NK-92 treated with Interleukin-12 subunit alpha and Interleukin-12 subunit beta, amount 100 ng/mL, for 24 hours (cell line): Measurements from ENCODE around the gene AGAP1.

Experiments used
- DNase-seq: peaks from one replicate; lab custom pipeline; 2025; lab: John Stamatoyannopoulos, UW

Gene AGAP1

DNA sequence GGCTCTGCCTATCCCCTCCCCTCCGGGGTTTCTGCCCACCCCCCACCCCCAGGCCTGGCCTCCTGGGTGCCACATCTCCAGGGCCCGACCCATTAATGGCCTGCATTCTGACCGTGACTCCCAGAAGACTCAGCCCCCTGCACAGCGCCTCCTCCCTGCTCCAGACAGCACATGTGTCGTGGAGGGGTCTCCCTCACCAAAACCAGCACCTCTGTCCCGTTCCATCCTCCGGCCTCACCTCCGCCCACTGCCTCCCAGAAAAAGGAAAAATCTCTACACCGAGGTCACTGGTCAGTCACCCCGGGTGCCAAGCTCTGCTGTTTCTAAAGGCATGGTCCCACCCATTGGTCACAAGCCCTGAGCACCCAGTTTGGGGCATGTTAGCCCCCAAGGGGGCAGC, 609.1 kb downstream of the AGAP1 start:
- DNase-seq, result no peak

DNA sequence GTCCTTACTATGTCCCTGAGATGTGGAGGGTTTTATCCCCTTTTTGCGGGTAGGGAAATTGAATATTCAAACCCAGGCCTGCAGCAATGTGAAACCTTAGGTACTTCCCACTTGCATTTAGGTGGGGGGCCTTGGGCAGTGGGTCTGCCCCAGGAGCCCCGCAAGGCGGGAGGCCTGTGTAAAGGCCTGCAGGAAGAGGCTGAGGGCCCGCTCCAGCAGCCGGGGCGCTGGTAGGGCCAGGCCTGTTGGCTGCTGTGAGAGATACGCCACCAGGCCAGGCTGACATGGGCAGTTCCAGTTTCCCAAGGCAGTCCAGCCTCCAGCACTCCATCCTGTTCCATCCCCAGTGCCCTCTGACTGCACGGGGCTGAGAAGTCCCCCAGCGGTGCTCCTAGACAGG, 610.1 kb downstream of the AGAP1 start:
- DNase-seq, result no peak

DNA sequence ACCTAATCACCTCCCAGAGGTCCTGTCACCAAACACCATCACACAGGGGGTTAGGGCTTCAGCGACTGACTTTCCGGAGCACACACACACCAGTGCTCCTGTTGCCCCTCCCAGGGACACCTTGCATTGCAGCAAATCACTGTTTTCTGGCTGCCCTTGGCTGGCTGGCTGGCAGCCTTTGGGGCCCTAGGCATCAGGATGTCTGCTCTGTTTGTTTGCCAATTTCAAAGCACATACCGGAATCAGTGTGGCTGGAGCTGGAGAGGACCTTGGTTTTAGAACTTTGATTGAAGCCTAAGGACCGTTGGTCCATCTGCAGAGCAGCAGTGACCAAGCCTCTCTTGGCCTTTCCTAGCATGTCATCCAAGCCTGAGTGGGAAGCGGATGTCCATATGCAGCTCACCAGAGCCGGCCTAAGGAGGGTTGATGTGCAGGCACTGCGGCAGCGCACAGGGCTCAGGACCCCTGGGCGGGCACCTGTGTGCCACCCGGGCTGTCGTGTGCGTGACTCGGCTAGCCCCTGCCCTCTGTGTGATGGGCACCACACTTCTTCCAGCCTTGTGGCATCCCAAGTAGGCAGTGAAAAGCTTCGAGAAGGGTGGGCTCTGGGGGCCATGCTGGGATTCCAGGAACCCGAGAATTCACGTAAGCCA, 612.2 kb downstream of the AGAP1 start:
- no peak for DNase-seq

DNA sequence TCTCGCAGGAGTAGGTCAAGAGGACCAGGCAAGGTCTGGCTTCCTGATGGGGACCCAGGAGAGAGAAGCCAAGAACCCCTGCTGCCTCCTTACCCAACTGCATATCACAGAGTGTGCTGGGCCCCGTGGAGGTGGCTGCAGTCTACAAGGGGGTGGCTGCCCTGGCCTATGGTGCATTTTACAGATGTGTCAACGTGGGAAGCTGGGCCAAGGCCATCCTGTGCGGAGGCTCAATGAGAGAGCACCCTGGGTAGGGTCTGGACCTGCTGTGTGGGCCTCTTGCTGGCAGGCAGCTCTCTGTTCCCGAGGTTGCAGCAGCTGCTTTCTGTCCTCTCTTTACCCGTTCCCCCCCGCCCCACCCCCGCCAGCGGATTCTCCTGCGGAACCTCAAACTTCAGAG, 612.9 kb downstream of the AGAP1 start:
- DNase-seq, result no peak

DNA sequence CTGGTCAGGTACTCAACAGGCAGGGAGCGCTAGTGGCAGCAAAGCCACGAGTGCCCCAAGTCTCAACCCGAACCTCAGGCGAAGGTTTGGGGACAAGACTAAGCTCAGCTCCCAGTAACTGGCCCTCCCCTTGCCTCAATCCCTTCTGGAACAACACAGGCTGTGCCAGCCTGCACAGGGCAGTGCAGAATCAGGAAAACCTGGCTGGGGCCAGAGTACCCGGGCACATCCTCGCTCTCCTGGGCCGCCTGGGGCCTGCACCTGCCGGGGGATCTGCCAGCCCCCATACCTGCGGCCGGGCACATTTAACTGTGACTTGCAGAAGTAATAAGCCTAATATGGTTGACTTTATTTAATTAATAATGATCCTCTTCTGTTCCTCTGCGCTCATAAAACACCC, 613.7 kb downstream of the AGAP1 start:
- no peak for DNase-seq

DNA sequence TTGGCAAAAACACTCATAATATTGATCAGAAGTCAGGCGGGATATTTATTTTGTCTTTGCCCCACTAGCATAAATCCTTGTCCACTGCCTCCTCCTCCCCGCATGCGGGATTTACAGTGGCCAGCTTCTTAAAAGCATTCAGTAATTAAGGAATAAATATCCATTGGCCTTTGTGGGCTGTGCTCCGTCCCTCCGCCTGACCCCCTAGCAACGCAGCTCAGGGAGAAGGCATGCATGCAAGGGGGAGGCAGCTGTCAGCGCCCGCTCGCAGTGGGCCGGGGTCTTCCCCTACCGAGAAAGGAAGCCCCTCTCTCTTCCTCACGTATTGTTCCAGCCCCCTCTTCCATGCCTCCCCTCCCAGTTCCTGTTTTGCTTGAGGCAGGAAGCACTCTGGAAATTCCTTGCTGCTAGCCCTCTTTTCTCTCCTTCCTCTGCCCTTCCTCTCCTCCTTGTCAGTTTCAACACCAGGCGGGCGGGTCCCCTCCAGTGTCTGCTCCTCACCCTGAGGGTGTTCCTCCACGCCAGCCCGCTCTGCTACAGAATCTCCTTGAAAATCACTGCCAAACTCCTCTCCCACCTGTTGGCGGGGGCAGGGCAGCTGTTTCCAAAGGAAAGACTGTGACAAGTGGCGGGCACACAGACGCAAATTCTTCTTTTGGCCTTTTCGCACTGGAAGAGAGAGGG, 614.2 kb downstream of the AGAP1 start:
- no peak for DNase-seq

DNA sequence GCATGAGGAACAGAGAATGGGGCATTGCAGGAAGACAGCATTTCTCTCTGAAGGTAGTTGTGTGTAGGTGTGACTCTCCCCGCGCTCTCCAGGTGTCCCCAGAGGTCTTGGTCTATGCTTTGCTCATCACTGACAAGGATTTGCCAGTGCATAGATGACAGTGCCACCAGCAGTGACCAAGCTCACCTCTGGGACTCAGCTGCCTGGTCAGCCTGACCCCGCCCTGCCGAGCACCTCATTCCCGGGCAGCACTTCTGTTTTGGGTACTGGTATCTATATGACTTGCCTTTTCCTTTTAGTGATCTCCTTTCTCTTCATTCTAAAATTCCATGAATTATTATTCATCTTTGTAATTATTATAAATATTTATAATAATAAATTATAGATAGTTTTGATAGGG, 615.2 kb downstream of the AGAP1 start:
- DNase-seq, result no peak

DNA sequence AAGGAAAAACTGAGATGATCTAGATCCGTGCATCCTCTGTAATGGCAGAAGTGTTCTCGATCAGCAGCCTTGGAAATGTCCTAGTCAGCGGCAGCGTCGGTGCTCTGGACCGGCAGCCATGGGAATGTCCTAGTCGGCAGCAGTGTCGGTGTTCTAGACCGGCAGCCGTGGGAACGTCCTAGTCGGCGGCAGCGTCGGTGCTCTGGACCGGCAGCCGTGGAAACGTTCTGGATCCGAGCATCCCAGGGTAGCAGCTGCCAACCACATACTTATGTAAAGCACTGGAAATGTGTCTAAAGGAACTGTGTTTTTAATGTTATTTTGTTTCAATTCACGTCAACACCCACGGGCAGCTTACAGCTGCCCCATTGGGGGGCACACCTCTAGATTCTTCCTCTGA, 615.6 kb downstream of the AGAP1 start:
- no peak for DNase-seq

DNA sequence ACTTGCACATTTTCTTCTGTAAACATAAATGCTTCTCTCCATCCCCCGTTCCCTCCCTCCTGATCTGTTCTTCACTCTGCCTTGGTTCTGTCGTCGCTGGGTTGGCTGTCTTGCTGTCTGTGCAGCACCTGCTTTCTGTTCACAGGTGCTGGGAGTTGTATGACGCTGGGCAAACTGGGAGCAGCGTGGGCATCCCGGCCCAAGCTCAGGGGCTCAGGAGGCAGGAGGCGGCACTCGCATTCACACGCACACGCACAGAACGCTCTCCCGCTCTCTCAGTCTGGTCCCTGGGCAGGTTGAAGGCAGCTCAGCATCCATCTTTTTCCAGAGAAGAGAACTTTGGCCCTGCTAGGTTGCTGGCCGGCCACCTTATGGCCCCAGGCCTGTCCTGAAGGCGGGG, 618.6 kb downstream of the AGAP1 start:
- no peak for DNase-seq

DNA sequence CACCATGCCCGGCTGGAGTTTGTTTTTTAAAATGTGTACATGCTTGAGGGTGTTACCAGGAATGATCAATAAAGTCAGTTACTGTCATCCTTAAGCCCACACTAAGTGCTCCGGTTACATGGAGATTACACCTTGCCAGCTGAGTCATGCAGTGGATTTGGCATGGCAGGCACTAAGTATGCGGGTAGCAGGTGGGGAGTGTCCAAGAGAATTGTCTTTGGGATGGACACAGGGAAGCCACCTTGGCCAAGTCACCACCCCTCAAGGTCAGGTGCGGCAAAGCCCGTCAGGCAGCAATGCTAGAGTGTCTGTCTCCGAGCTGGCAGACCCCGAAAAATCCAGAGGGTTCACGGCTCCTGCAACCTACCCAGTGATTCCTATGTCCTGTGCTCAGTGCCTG, 619.6 kb downstream of the AGAP1 start:
- DNase-seq, result no peak

DNA sequence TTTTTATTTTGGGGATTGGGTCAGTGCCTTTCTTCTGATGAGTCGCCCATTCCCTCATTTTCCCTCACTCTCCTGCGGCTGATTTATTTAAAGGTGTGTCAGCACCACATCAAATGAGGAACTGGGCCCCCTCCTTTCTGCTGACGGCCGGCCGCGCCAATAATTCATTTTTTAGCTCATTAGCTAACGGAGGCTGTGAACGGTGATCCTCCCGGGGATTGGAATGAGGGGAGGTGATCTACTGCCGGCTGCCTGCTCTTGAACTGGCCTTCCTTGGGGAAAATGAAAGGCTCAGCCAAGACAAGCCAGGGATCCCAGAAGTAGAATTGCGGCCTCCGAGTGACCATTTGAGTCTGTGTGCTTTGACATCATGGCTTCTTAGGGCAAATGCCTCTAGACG, 620.1 kb downstream of the AGAP1 start:
- DNase-seq, result no peak

DNA sequence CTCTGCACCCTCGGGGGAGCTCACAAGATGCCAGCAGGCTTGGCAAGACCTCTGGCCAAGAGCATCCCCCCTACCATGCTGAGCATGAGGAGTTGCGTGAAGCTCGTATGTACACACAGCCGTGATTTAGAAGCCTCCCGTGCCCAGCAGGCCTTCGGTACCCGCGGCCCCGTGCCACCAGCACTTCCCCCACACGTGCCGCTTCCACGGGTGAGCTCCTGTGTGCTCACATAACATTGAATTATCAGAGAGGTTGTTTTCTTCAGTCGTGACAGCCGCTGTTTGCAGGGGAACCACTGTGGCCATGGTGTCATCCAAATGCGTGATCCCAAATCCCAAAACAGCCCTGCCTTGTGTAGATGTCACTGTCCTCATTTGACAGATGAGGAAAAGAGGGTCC, 621.1 kb downstream of the AGAP1 start:
- DNase-seq, result no peak

DNA sequence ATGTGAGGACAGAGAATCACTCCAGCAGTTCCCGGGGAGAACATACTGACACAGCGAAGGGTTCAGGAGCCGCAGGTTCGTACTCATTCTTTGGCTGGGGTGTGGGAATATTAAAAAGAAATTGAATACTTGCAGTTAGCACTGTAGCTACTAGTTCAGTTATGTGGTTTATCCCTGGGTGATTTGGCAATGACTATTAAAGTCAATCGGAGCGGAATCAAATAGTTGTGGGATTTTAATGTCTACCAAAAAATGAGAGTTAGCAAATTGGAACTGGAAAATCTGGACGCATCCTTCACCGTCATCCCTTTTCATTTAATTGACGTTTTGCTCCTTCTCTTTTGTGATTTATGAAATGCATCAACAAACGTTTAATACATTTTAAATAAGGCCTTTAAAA, 623.6 kb downstream of the AGAP1 start:
- no peak for DNase-seq

DNA sequence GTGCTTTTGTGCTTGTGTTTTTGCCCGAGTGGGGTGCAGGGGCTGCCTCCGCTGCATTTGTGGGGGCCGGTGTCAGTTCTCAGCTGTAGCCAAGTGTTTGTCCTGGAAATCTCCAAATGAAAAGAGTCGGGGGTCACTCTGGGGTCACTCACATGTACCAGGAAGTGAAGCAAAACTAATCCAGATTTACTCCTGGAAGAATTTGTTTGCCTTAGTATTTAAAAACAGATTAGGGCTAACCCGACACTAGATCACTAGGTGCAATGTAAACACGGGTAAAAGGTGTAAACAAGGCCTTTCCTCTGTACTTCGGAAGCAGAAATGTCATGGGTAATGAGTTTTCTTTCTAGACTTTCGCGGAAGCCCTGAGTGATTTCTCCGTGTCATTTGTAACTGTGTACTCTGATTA, 624.0 kb downstream of the AGAP1 start:
- no peak for DNase-seq

DNA sequence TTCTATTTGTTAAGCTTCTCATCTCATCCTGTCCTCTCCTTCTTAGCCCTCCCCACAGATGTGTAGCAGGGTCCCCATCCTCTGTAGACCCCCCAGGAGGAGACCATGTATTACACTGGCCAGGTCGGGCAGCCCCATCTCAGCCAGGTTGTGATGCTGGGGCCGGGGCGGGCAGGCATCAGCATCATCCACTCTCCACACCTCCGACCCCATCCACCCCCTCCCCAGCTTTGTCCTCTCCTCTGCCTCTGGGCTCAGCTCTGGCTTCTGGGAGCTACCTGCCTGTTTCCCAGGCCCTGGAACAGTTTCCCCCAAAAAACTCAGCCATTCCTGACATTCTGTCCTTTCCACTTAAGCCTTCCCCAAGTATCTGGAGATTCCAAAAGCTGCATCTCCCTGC, 625.2 kb downstream of the AGAP1 start:
- no peak for DNase-seq

DNA sequence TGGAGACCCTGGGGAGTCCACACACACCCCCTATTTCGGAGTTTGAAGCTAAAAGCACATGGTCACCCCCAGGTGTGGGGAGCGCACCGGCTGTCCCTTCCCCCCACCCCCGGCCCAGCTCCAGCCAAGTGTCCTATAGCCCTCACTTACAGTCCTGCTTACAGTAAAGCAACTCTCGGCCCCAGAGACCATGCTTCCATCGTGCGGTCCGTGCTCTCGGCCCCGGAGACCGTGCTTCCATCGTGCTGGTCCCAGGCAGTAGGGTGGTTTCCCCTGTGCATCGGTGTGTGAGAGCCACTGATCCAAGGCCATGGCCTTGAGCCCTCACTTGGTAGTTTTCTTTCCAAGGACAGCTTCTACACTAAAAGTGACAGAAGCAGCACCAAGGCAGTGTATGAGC, 625.6 kb downstream of the AGAP1 start:
- DNase-seq, result no peak

DNA sequence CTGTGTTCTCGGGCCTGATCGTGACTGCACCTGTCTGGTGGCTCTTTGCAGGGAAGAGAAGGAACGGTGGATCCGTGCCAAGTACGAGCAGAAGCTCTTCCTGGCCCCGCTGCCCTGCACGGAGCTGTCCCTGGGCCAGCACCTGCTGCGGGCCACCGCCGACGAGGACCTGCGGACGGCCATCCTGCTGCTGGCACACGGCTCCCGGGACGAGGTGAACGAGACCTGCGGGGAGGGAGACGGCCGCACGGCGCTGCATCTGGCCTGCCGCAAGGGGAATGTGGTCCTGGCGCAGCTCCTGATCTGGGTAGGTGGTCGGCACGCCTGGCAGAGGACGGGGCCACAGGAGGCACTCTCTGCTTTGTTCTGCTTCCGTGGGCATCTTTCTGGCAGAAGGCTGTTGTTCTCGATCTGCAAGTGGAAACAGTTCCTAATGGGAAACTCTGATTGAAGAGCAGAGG, 626.3 kb downstream of the AGAP1 start:
- DNase-seq, result no peak

DNA sequence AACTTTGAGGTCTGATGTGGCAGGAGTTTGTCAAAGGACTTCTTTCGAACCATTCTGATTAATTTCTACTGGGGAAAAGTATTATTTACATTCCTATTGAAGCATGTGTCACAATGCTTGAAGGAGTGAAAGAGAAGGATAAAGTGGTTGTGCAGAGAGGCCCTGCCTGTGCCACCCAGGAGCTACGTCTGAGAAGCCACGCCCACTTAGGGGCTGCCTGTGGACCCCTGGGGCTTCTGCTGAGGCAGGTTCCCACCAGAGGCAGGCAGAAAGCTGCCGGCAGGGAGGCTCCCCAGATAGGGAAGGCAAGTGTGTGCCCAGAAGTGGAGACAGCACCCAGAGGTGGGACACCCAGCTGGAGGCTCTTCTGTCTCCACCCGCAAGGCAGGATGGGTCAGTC, 627.0 kb downstream of the AGAP1 start:
- DNase-seq, result no peak

DNA sequence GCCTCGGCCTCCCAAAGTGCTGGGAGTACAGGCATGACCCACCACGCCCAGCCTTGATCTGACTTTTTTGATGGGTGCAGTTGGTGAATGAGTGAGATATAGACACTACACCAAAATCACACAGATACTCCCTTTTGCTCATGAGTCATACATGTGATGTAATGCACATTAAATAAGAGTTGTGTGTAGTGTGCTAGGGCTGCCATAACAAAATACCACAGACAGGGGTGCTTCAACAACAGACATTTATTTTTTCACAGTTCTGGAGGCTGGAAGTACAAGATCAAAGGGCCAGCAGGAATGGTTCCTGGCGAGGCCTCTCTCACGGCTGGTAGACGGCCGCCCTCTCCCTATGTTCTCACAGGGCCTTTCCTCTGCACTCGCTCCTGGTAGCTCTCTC, 627.7 kb downstream of the AGAP1 start:
- DNase-seq, result no peak

DNA sequence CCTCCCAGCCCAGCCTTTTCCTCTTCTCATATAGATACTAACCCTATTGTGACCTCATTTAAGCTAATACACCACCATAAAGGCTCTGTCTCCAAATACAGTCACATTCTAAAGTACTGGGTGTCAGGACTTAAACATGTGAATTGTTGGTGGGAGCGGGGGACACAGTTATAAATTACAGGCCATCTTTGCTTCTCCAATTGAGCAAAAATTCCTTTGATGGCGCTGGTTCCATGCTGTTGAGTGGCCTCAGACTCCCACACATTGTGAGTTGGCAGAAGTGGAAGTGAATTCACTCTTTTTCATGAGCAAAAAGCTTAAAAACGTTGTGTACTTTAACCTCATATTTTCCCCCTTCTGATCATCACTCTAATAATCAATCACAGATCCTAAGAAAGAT, 628.4 kb downstream of the AGAP1 start:
- DNase-seq, result no peak

DNA sequence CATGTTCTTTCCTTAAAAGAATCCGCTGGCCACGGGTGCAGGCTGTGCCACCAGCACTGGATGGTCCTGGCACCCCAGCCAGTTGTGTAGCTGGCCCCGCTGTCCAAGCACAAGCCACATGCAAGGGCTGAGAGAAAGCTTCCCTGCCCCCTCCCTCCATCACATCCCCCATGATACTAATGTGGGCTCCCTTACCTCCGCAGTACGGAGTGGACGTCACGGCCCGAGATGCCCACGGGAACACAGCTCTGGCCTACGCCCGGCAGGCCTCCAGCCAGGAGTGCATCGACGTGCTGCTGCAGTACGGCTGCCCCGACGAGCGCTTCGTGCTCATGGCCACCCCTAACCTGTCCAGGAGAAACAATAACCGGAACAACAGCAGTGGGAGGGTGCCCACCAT, 629.9 kb downstream of the AGAP1 start:
- DNase-seq, result no peak

DNA sequence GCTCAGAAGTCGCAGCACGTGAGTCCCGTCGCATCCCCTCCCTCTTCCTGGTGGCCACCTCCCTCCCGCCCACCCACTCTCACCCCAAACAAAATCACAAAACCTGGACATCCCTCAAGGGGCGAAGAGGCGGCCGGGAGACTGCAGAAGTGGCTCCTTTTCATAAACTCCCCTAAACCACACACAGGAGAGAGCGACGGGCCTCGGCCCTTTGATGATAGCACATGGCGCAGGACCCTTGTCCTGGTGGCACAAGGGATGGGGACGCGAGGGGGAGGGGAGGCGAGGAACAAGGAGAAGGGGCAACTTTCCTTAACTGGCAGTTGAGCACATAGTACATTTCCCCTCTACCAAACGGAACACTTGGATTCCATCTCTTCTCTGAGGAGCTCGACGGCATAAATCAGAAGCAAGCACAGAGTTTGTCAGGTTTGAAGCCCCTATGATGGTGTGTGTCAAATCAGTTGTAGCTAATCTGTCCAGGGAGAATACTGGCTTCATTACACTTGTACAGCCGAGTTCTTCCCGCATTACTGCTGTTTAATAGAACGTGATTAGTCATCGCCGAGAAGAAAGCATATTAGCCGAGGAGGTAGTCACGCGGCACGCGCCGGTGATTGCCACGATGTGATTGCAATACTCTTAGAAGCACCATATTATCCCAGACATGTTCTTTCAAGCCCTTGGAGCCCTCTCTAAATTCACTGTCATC, 630.5 kb downstream of the AGAP1 start:
- no peak for DNase-seq

DNA sequence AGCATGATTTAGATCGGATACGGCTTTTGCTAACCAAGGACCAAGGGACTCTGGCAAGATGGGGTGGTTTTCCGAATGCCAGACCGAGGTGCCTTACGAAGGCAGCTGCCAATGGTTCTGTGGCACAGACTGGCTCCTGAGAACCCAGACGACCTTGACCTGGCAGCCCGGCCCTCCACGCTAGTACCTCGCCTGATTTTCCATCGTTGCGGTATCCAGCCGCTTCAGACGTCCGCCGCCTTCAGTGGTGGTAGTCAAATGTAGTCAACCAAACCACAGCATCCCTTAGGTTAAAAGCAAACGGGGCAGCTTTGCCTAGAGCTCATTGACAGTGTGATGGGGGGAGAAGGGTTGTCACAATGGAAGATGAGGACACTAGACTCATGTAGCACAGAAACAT, 631.7 kb downstream of the AGAP1 start:
- DNase-seq, result no peak

DNA sequence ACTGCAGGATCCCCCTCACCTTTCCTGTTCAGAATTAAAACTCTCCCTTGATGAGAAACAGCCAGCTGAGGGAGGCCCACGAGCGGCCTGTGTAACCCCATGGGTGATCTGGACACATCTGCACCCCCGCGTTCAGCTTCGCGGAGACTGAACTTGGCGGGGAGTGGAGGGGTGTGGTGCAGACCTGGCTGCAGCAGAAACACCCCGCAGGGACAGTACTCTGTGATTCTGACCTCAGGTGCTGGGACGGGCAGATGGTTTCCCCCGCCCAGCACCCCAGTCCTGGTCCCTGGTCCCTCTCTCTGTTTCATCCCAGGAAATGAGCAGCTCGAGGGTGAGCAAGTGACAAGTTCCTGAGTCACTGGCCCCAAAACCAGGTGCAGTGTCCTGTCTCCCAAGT, 633.2 kb downstream of the AGAP1 start:
- no peak for DNase-seq
